A673 (cell line): Measurements from ENCODE around the gene SLC45A1.

ENCODE experiments used
- EZH2 ChIP-seq: fragments of 200-600 bp; sonication (generic); IDR thresholded peaks from 2 replicates; pipeline ENCODE4 v1.6.1; 2017; ENCODE audit warnings: borderline replicate concordance, low read depth, mild to moderate bottlenecking, mixed read lengths, antibody characterized with exemption, low read length; ENCODE audit not compliant: poor library complexity, severe bottlenecking
- TF ChIP-seq, protein P1 (sequence below): fragments of 300-800, 200-600 bp; sonication (generic); conservative IDR thresholded peaks from 2 replicates; pipeline ENCODE4 v1.5.1; 2017; ENCODE audit warnings: low read depth, mild to moderate bottlenecking, antibody characterized with exemption, low read length, moderate library complexity, mixed read lengths

DNA sequence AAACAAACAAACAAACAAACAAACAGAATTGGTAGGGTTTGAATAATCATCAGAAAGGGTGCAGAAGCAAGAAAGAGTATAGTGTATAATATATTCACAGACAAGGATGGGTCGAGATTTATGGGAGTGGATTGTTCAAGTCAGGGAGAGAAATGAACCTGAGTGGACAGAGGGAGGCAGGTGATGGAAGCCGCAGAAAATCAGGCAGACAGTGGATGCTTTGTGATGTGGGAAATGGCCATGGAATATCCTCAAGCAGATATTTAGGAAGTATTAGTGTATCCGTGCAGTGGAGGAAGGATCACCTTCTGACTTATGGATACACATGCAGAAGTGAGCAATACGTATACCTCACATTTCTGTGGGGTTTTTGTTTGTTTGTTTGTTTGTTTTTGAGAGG lies 14.0 kb upstream of the SLC45A1 start:
- TF ChIP-seq, protein P1, sequence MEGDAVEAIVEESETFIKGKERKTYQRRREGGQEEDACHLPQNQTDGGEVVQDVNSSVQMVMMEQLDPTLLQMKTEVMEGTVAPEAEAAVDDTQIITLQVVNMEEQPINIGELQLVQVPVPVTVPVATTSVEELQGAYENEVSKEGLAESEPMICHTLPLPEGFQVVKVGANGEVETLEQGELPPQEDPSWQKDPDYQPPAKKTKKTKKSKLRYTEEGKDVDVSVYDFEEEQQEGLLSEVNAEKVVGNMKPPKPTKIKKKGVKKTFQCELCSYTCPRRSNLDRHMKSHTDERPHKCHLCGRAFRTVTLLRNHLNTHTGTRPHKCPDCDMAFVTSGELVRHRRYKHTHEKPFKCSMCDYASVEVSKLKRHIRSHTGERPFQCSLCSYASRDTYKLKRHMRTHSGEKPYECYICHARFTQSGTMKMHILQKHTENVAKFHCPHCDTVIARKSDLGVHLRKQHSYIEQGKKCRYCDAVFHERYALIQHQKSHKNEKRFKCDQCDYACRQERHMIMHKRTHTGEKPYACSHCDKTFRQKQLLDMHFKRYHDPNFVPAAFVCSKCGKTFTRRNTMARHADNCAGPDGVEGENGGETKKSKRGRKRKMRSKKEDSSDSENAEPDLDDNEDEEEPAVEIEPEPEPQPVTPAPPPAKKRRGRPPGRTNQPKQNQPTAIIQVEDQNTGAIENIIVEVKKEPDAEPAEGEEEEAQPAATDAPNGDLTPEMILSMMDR = no peak
- no peak for TF ChIP-seq EZH2
